HG03460 (cell line): ENCODE data around the gene EVI5.

Source experiments
- ATAC-seq: cut with Tn5 transposase; IDR thresholded peaks from one replicate; pipeline ENCODE4 v1.9.1; 2021; ENCODE audit not compliant: unreplicated experiment

The EVI5 gene

GRCh38 chr1:92465256-92465647, 319.7 kb downstream of the EVI5 start:
- ATAC-seq, result no peak

GRCh38 chr1:92464588-92465255, 320.2 kb downstream of the EVI5 start:
- no peak for ATAC-seq

GRCh38 chr1:92461364-92462097, 323.4 kb downstream of the EVI5 start:
- ATAC-seq, result peak; percentile 63

- ATAC-seq, result no peak
These were observed 325.0 kb downstream of the EVI5 start for GRCh38 chr1:92459871-92460320.
